SU-DHL-6 (cell line): Measurements from ENCODE around the gene NOL7.

Experiments
- CTCF ChIP-seq: fragments of 200-600 bp; sonication (generic); IDR thresholded peaks from one replicate; pipeline ENCODE4 v1.5.1; 2017; ENCODE audit warnings: antibody characterized with exemption, mild to moderate bottlenecking, low read length, moderate library complexity; ENCODE audit not compliant: insufficient read depth, poor library complexity, severe bottlenecking
- EZH2phosphoT487 ChIP-seq: fragments of 200-600 bp; sonication (generic), shearing (Covaris generic); conservative IDR thresholded peaks from 2 replicates; pipeline ENCODE4 v1.6.1; 2018; ENCODE audit warnings: mild to moderate bottlenecking, antibody characterized with exemption, low read length, moderate library complexity, mixed read lengths

DNA sequence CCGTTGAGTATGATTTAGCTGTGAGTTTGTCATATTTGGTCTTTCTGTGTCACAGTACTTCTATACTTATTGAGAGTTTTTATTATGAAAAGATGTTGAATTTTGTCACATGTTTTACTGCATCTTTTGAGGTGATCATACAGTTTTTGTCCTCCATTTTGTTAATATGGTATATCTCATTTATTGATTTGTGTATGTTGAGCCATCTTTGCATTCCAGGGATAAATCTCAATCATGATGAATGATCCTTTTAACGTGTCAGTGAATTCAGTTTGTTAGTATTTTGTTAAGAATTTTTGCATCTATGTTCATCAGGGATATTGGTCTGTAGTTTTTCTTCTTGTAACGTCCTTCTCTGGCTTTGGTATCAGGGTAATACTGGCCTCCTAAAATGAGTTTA is 37.2 kb upstream of the NOL7 start:
- no peak for TF ChIP-seq CTCF
- no peak for TF ChIP-seq EZH2phosphoT487
